Raji (cell line): ENCODE measurements around the gene FAM193A.

ENCODE experiments used
- POLR2A ChIP-seq: IDR thresholded peaks from 2 replicates; pipeline ENCODE4 v1.6.1; 2011; ENCODE audit warnings: low read depth, low read length, control low read depth; ENCODE audit not compliant: insufficient read depth

The FAM193A gene

GRCh38 chr4:2688281-2688680 lies 151.8 kb downstream of the FAM193A start:
- no peak for TF ChIP-seq POLR2A

GRCh38 chr4:2688697-2689096 lies 152.2 kb downstream of the FAM193A start:
- no peak for TF ChIP-seq POLR2A

GRCh38 chr4:2689114-2689513 lies 152.7 kb downstream of the FAM193A start:
- TF ChIP-seq POLR2A = no peak

GRCh38 chr4:2689825-2690700 lies 153.6 kb downstream of the FAM193A start:
- TF ChIP-seq POLR2A = 0 out of 2 replicates have a peak, but pooled peaks have one; percentile 21

GRCh38 chr4:2691313-2691712 lies 154.9 kb downstream of the FAM193A start:
- TF ChIP-seq POLR2A = no peak

GRCh38 chr4:2691952-2692435 lies 155.5 kb downstream of the FAM193A start:
- TF ChIP-seq POLR2A = no peak

- no peak for TF ChIP-seq POLR2A
Measured at GRCh38 chr4:2694691-2695090, 158.2 kb downstream of the FAM193A start.

GRCh38 chr4:2695346-2696060 lies 159.1 kb downstream of the FAM193A start:
- no peak for TF ChIP-seq POLR2A

GRCh38 chr4:2696423-2696822 lies 160.0 kb downstream of the FAM193A start:
- 0 out of 2 replicates have a peak, but pooled peaks have one; percentile 28 for TF ChIP-seq POLR2A

GRCh38 chr4:2697995-2698414 lies 161.6 kb downstream of the FAM193A start:
- TF ChIP-seq POLR2A = no peak

- TF ChIP-seq POLR2A = no peak
Measured at GRCh38 chr4:2698504-2698903, 162.1 kb downstream of the FAM193A start.

- TF ChIP-seq POLR2A = no peak
Measured at GRCh38 chr4:2698951-2699505, 162.6 kb downstream of the FAM193A start.

GRCh38 chr4:2699534-2699933 lies 163.1 kb downstream of the FAM193A start:
- no peak for TF ChIP-seq POLR2A

- no peak for TF ChIP-seq POLR2A
Measured at GRCh38 chr4:2700031-2700430, 163.6 kb downstream of the FAM193A start.

GRCh38 chr4:2702361-2702760 lies 165.9 kb downstream of the FAM193A start:
- no peak for TF ChIP-seq POLR2A
